Astrocyte (in vitro differentiated cells and primary cell): ENCODE measurements around the gene GOLGA8J. TPM values are rescaled to one million over a fixed set of nuclear protein-coding genes. Genes with fewer than 3 reads are reported as not detected.
A peak's percentile ranks its signal among the peaks of the same experiment; 100 is the strongest.

Source experiments
- DNase-seq: peaks from one replicate; pipeline ENCODE4 v3.0.0-alpha.2; 2010; ENCODE audit warnings: low read depth
- FAIRE-seq: peaks from 2 replicates; lab custom pipeline; 2011; peaks lifted over from hg19 to GRCh38; lab: Jason Lieb, UNC
- H2AFZ ChIP-seq: 2 replicates; pipeline ENCODE4 v1.6.0; 2012; ENCODE audit warnings: low read depth, low read length, inconsistent platforms
- H3K27ac ChIP-seq: 2 replicates; pipeline ENCODE4 v1.5.1; 2011; ENCODE audit warnings: low read depth, low read length, inconsistent platforms
- H3K27me3 ChIP-seq: 2 replicates; pipeline ENCODE4 v1.6.0; 2011; ENCODE audit warnings: low read length, inconsistent platforms; ENCODE audit not compliant: insufficient read depth
- H3K36me3 ChIP-seq: 2 replicates; pipeline ENCODE4 v1.5.1; 2011; ENCODE audit warnings: low read length, inconsistent platforms; ENCODE audit not compliant: insufficient read depth
- H3K4me1 ChIP-seq: 2 replicates; pipeline ENCODE4 v1.5.1; 2011; ENCODE audit warnings: low read length, inconsistent platforms; ENCODE audit not compliant: insufficient read depth
- H3K4me2 ChIP-seq: 2 replicates; pipeline ENCODE4 v1.6.0; 2012; ENCODE audit warnings: low read length, inconsistent platforms
- H3K4me3 ChIP-seq: 2 replicates; pipeline ENCODE4 v1.5.1; 2011; ENCODE audit warnings: low read depth, mild to moderate bottlenecking, low read length, inconsistent platforms; ENCODE audit not compliant: insufficient read depth
- H3K79me2 ChIP-seq: 2 replicates; pipeline ENCODE4 v1.6.0; 2012; ENCODE audit warnings: mild to moderate bottlenecking, low read length, inconsistent platforms; ENCODE audit not compliant: insufficient read depth
- H3K9ac ChIP-seq: 2 replicates; pipeline ENCODE4 v1.6.0; 2012; ENCODE audit warnings: mild to moderate bottlenecking, low read length, inconsistent platforms
- H3K9me3 ChIP-seq: 2 replicates; pipeline ENCODE4 v1.5.1; 2012; ENCODE audit warnings: low read depth, mild to moderate bottlenecking, low read length, inconsistent platforms; ENCODE audit not compliant: insufficient read depth
- H4K20me1 ChIP-seq: 2 replicates; pipeline ENCODE4 v1.6.0; 2012; ENCODE audit warnings: low read length, inconsistent platforms; ENCODE audit not compliant: insufficient read depth
- H3K27ac Mint-ChIP-seq: one replicate; pipeline ENCODE4 v1.8.0; 2021; ENCODE audit warnings: mild to moderate bottlenecking, mixed read lengths; ENCODE audit not compliant: unreplicated experiment
- H3K27me3 Mint-ChIP-seq: one replicate; pipeline ENCODE4 v1.8.0; 2021; ENCODE audit warnings: low read depth, mixed read lengths; ENCODE audit not compliant: unreplicated experiment
- H3K36me3 Mint-ChIP-seq: one replicate; pipeline ENCODE4 v1.8.0; 2021; ENCODE audit warnings: low read depth, mixed read lengths; ENCODE audit not compliant: unreplicated experiment
- H3K4me1 Mint-ChIP-seq: one replicate; pipeline ENCODE4 v1.8.0; 2021; ENCODE audit warnings: low read depth, mixed read lengths; ENCODE audit not compliant: unreplicated experiment
- H3K4me3 Mint-ChIP-seq: one replicate; pipeline ENCODE4 v1.8.0; 2021; ENCODE audit warnings: mild to moderate bottlenecking, moderate library complexity, mixed read lengths; ENCODE audit not compliant: unreplicated experiment
- H3K9me3 Mint-ChIP-seq: one replicate; pipeline ENCODE4 v1.8.0; 2021; ENCODE audit warnings: mild to moderate bottlenecking, mixed read lengths; ENCODE audit not compliant: unreplicated experiment
- EZH2 ChIP-seq: IDR thresholded peaks from 2 replicates; pipeline ENCODE4 v1.6.1; 2012; ENCODE audit warnings: mild to moderate bottlenecking, low read length, inconsistent platforms; ENCODE audit not compliant: insufficient read depth
- total RNA-seq: library from RNA; stranded (reverse); gene quantifications from 2 replicates; pipeline ENCODE4 v1.2.1, GENCODE V29; 2021
- TF ChIP-seq, protein P1 (sequence below): IDR thresholded peaks from 2 replicates; pipeline ENCODE4 v1.5.1; 2011; ENCODE audit warnings: low read depth, mild to moderate bottlenecking, inconsistent platforms, low read length, moderate library complexity; ENCODE audit not compliant: insufficient read depth

GOLGA8J gene
- total RNA-seq, 1 donor from 2014 or later, result not detected

DNA sequence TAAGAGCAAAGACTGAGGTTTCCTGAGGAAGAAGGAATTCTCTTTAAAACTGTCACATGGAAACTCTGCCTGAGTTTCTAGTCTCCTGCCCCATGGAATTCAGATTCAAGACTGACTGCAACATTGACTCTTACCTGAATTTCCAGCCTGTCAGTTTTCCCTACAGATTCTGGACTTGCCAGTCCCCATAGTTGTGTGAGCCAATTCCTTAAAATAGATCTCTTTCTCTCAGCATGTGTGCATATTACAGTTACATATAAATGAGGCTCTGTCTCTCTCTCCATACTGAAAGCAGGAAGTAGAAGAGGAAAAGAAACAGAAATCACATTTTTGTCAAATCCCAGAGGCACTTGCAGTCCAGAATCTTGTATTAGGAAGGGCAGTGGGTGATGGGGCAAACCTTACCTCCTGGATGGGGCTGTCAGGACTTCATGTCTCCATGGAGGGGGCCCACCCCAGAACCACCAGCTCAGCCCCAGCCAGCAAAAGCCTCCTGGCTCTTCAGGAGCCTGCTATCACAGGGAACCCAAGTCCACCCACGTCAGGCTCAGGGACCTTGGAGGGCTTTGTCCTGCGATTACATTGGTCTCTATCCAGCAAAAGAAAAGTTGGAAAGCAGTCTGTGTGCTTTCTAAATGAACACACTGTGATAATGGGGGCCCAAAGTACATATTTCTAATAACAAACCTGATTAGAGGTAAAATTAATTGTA is 18.8 kb upstream of the GOLGA8J start:
- Mint-ChIP-seq H3K4me3 (peak overlapping the region; percentile 45), H3K4me1 (peaks cover 25% of the 10 kb centered on the region), H3K27ac (peak overlapping the region; percentile 13), H3K36me3 (no peaks in the 10 kb centered on the region), H3K9me3 (peaks cover 4% of the 10 kb centered on the region), H3K27me3 (peaks cover 2% of the 10 kb centered on the region)
- peaks cover 18% of the 10 kb centered on the region for H3K4me1 ChIP-seq
- no peak overlapping the region for H3K4me2 ChIP-seq
- H3K4me3 ChIP-seq, result no peak overlapping the region
- H3K27me3 ChIP-seq, result peaks cover 3% of the 10 kb centered on the region
- H3K27ac ChIP-seq, result no peak overlapping the region
- H4K20me1 ChIP-seq, result no peaks in the 10 kb centered on the region
- no peak overlapping the region for H2AFZ ChIP-seq
- no peak overlapping the region for H3K9ac ChIP-seq
- no peaks in the 10 kb centered on the region for H3K79me2 ChIP-seq
- DNase-seq (no peak), FAIRE-seq (no peak)
- TF ChIP-seq EZH2, result no peak
- TF ChIP-seq, protein P1, sequence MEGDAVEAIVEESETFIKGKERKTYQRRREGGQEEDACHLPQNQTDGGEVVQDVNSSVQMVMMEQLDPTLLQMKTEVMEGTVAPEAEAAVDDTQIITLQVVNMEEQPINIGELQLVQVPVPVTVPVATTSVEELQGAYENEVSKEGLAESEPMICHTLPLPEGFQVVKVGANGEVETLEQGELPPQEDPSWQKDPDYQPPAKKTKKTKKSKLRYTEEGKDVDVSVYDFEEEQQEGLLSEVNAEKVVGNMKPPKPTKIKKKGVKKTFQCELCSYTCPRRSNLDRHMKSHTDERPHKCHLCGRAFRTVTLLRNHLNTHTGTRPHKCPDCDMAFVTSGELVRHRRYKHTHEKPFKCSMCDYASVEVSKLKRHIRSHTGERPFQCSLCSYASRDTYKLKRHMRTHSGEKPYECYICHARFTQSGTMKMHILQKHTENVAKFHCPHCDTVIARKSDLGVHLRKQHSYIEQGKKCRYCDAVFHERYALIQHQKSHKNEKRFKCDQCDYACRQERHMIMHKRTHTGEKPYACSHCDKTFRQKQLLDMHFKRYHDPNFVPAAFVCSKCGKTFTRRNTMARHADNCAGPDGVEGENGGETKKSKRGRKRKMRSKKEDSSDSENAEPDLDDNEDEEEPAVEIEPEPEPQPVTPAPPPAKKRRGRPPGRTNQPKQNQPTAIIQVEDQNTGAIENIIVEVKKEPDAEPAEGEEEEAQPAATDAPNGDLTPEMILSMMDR, result no peak
- H3K36me3 ChIP-seq, result no peaks in the 10 kb centered on the region
- no peaks in the 10 kb centered on the region for H3K9me3 ChIP-seq

DNA sequence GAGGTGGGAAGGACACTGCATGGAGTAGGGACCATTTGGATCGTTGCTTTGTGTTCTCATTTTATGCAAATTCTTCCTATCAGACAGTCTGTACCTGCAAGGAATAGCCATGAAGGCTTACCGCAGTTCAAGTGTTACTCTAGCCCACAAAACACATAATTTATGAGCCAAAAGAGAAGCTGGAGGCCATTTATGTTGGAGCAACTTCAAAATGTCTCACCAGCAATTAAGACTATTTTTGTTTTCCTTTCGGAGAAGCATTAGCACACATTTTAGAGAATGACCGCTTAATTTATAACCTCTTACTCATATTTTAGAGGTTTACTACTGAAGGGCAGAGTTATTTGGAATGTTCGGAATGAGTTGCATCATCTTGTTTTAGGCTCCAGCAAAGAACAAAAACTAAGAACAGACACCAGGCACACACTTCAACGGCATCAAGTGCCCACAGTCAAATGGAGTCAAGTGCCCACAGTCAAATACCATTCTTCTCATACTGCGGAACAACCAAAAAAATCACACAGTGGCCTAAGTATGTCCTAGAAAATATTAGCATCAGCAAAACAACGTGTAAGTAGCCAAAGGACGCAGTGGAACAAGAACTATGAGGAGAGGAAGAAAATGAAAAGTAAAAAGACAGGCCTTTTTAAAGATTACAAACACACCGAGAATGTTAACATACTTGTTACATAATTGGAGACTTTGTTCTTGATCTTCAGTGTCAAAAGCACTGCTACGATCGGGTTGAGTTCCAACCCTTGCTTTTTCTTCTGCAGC is 17.5 kb upstream of the GOLGA8J start:
- peak overlapping the region; percentile 1 for H3K4me3 ChIP-seq
- no peak overlapping the region for H2AFZ ChIP-seq
- no peaks in the 10 kb centered on the region for H3K36me3 Mint-ChIP-seq
- H3K4me1 Mint-ChIP-seq, result peaks cover 25% of the 10 kb centered on the region
- no peaks in the 10 kb centered on the region for H3K36me3 ChIP-seq
- peak overlapping the region; percentile 6 for H3K27ac ChIP-seq
- FAIRE-seq (peak; percentile 98), DNase-seq (peak; percentile 93)
- peak overlapping the region; percentile 92 for H3K27ac Mint-ChIP-seq
- H3K79me2 ChIP-seq, result no peaks in the 10 kb centered on the region
- TF ChIP-seq EZH2, result no peak
- TF ChIP-seq, protein P1, result no peak
- H3K9me3 Mint-ChIP-seq, result peaks cover 4% of the 10 kb centered on the region
- peaks cover 2% of the 10 kb centered on the region for H3K27me3 Mint-ChIP-seq
- H3K4me1 ChIP-seq, result peaks cover 18% of the 10 kb centered on the region
- no peaks in the 10 kb centered on the region for H3K27me3 ChIP-seq
- peak overlapping the region; percentile 64 for H3K4me2 ChIP-seq
- no peaks in the 10 kb centered on the region for H3K9me3 ChIP-seq
- H3K9ac ChIP-seq, result peak overlapping the region; percentile 4
- no peak overlapping the region for H3K4me3 Mint-ChIP-seq
- H4K20me1 ChIP-seq, result no peaks in the 10 kb centered on the region
